ENCODE measurements around the gene AIF1L.
A peak's percentile ranks its signal among the peaks of the same experiment; 100 is the strongest.
"Not testable (repeated sequence)": the region's sequence is repeated elsewhere in the genome, so short reads cannot be mapped to it uniquely, and the experiment has no call there.

The AIF1L gene

GRCh38 chr9:131125288-131126058, 29.1 kb downstream of the AIF1L start, which contains the start of gene NUP214:
Gene NUP214, plus strand, starts transcription at chr9:131125586. Its CDS starts 119 bp downstream, at chr9:131125705.
- DNase-seq, result peak; percentile 99

- DNase-seq, result no peak
Observed at GRCh38 chr9:131126059-131126426, 29.7 kb downstream of the AIF1L start.

GRCh38 chr9:131129183-131129582, 32.9 kb downstream of the AIF1L start:
- DNase-seq, result no peak

GRCh38 chr9:131138676-131139075, 42.3 kb downstream of the AIF1L start:
- no peak for DNase-seq

- no peak for DNase-seq
Observed at GRCh38 chr9:131140112-131140511, 43.8 kb downstream of the AIF1L start.

- DNase-seq, result no peak
Observed at GRCh38 chr9:131140550-131140949, 44.2 kb downstream of the AIF1L start.

- DNase-seq, result no peak
Observed at GRCh38 chr9:131142160-131142559, 45.8 kb downstream of the AIF1L start.

GRCh38 chr9:131144201-131144600, 47.9 kb downstream of the AIF1L start:
- no peak for DNase-seq

- no peak for DNase-seq
Observed at GRCh38 chr9:131145245-131145644, 48.9 kb downstream of the AIF1L start.

GRCh38 chr9:131146186-131146585, 49.9 kb downstream of the AIF1L start:
- no peak for DNase-seq

- DNase-seq, result no peak
Observed at GRCh38 chr9:131148276-131148675, 51.9 kb downstream of the AIF1L start.

GRCh38 chr9:131148966-131149687, 52.8 kb downstream of the AIF1L start:
- no peak for DNase-seq

GRCh38 chr9:131149688-131150053, 53.3 kb downstream of the AIF1L start:
- no peak for DNase-seq

GRCh38 chr9:131153595-131153994, 57.3 kb downstream of the AIF1L start:
- no peak for DNase-seq

GRCh38 chr9:131158673-131159072, 62.3 kb downstream of the AIF1L start:
- not testable (repeated sequence) for DNase-seq

- no peak for DNase-seq
Observed at GRCh38 chr9:131160416-131161112, 64.2 kb downstream of the AIF1L start.

- no peak for DNase-seq
Observed at GRCh38 chr9:131161585-131161984, 65.3 kb downstream of the AIF1L start.

- DNase-seq, result no peak
Observed at GRCh38 chr9:131162886-131163285, 66.6 kb downstream of the AIF1L start.

GRCh38 chr9:131165523-131165922, 69.2 kb downstream of the AIF1L start:
- DNase-seq, result no peak

GRCh38 chr9:131167146-131167692, 70.9 kb downstream of the AIF1L start:
- DNase-seq, result no peak

GRCh38 chr9:131167936-131168335, 71.6 kb downstream of the AIF1L start:
- no peak for DNase-seq

GRCh38 chr9:131169563-131170240, 73.4 kb downstream of the AIF1L start:
- DNase-seq, result no peak

All from activated effector memory CD4-positive, alpha-beta T cell treated with Interleukin-2 at 50 U/mL for 16 hours (primary cell).